Adrenal gland (tissue), 5 donors: Measurements from ENCODE around the gene CEP162.

Experiments
- CTCF ChIP-seq, 6 experiments: fragments of 450-650 bp in 4 of 6; fragments of 200-600 bp in 2 of 6; sonication (generic) in 1 of 6; IDR thresholded peaks; 1 replicate in 5 of 6; 2 replicates in 1 of 6; pipeline versions ENCODE4 v1.5.1 to v1.8.0; 2016 to 2021; ENCODE audit warnings: antibody characterized with exemption in 6 of 6, mild to moderate bottlenecking in 2 of 6, moderate library complexity in 1 of 6
- POLR2A ChIP-seq, 2 donors: fragments of 450-650 bp; IDR thresholded peaks; one replicate each; pipeline ENCODE4 v1.6.1; 2017; ENCODE audit warnings: antibody characterized with exemption in 2 of 2, mild to moderate bottlenecking in 2 of 2, moderate library complexity in 1 of 2
- donor health status: DM: no; HTN: no; CAD: no.

GRCh38 chr6:84227044-84227433 lies 404 bp downstream of the CEP162 start:
- no peak for TF ChIP-seq CTCF (IDR thresholded peaks at IDR 0.05)
- TF ChIP-seq POLR2A (IDR thresholded peaks at IDR 0.05): no peak
